ENCODE results near the gene PRMT3. TPM values are rescaled to one million over a fixed set of nuclear protein-coding genes. Genes with fewer than 3 reads are reported as not detected.

PRMT3 gene
- total RNA-seq, 3 donors from 2014 or later, result 14.9 to 26.2 (median 18.4) TPM

DNA sequence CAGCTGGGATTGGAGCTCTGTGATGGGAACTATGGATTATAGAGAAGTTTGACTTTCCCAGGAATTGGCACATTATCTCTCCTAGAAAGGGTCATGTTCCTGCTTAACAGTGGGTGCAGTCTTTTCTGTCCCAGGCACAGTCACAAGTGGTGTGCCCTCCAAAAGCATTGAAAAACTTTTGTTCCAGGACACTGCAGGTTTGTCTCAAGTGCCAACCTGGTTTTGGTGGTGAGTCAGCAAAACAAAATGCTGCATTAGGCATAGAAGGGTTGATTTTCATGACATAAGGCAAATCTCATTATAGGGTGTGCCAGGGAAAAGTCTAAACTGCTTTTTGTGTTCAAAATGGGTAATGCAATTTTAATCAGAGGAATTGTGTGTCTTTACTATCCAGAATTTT, 19.1 kb upstream of the PRMT3 start:
- no peak for DNase-seq (ENCODE audit: low spot score in 2 of 2)
- no peak overlapping the region for H3K27ac ChIP-seq

DNA sequence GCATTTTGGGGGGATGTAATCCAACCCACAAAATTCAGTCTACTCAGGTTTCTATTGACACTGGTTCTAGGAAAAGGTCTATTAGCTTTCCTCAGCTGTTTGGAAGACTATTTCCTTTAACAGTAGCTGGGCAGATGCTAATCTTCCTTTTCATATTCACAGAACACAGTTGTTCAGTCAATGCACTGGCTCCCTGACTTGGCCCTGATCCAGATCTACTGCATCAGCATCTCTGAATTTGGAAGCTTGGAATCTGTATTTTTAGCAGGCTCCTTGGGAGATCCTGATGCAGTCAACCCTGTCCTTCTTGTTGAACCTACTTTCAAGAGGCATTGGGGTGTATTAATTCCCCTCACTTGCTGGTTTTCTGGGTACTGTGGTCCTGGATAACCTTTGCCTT, 17.7 kb upstream of the PRMT3 start:
- Histone ChIP-seq H3K36me3 (no peaks in the 10 kb centered on the region), H3K4me3 (no peak overlapping the region), H3K27me3 (no peaks in the 10 kb centered on the region), H3K27ac (no peak overlapping the region), H3K4me1 (no peaks in the 10 kb centered on the region), H3K9me3 (no peaks in the 10 kb centered on the region)
- no peak for DNase-seq (ENCODE audit: low spot score in 2 of 2)
- intact Hi-C loops (cut with DNase I; ENCODE audit: low total_unique reads), result no loop called here
- TF ChIP-seq, protein P1, sequence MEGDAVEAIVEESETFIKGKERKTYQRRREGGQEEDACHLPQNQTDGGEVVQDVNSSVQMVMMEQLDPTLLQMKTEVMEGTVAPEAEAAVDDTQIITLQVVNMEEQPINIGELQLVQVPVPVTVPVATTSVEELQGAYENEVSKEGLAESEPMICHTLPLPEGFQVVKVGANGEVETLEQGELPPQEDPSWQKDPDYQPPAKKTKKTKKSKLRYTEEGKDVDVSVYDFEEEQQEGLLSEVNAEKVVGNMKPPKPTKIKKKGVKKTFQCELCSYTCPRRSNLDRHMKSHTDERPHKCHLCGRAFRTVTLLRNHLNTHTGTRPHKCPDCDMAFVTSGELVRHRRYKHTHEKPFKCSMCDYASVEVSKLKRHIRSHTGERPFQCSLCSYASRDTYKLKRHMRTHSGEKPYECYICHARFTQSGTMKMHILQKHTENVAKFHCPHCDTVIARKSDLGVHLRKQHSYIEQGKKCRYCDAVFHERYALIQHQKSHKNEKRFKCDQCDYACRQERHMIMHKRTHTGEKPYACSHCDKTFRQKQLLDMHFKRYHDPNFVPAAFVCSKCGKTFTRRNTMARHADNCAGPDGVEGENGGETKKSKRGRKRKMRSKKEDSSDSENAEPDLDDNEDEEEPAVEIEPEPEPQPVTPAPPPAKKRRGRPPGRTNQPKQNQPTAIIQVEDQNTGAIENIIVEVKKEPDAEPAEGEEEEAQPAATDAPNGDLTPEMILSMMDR (IDR thresholded peaks at IDR 0.05), result no peak
- TF ChIP-seq POLR2A (IDR thresholded peaks at IDR 0.05) (no peak), POLR2AphosphoS5 (IDR thresholded peaks at IDR 0.05) (no peak)

More for the DNA sequence above, 19.1 kb upstream of the PRMT3 start:
- Histone ChIP-seq H3K9me3 (no peaks in the 10 kb centered on the region), H3K27me3 (no peaks in the 10 kb centered on the region), H3K36me3 (no peaks in the 10 kb centered on the region), H3K4me3 (no peak overlapping the region), H3K4me1 (no peaks in the 10 kb centered on the region)
- TF ChIP-seq POLR2AphosphoS5 (IDR thresholded peaks at IDR 0.05) (no peak), POLR2A (IDR thresholded peaks at IDR 0.05) (no peak)
- TF ChIP-seq, protein P1 (IDR thresholded peaks at IDR 0.05), result no peak
- intact Hi-C loops (cut with DNase I; ENCODE audit: low total_unique reads), result no loop called here

DNA sequence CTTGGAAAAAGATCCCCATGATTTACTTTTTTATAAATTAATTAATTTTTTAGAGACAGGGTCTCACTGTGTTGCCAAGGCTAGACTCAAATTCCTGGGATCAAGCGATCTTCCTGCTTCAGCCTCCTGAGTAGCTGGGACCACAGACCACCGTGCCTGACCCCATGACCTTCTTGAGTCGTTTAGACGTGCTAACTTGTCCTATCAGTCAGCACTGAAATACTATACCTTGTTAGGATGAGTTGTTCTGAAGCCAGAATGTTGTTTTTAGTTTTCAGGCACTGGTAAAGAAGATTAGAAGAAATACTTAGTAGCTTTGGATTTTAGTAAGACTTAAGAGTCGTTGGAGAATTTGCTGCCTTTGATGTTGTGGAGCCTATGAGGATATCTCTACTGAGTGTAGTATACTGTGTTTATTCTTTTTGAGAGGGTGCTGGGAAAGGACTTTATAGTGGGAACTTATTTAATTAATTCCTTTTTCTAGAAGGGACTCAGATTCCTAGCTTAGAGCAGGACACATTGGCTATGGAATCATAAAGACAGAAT, 15.4 kb upstream of the PRMT3 start:
- H3K27ac ChIP-seq, result no peak overlapping the region
- H3K9me3 ChIP-seq, result no peaks in the 10 kb centered on the region
- no peak overlapping the region for H3K4me3 ChIP-seq
- no peaks in the 10 kb centered on the region for H3K27me3 ChIP-seq
- intact Hi-C loops (cut with DNase I; ENCODE audit: low total_unique reads), result no loop called here
- H3K4me1 ChIP-seq, result no peaks in the 10 kb centered on the region
- no peak for DNase-seq (ENCODE audit: low spot score in 2 of 2)
- TF ChIP-seq POLR2A (IDR thresholded peaks at IDR 0.05) (no peak), POLR2AphosphoS5 (IDR thresholded peaks at IDR 0.05) (no peak)
- TF ChIP-seq, protein P1 (IDR thresholded peaks at IDR 0.05), result no peak
- H3K36me3 ChIP-seq, result no peaks in the 10 kb centered on the region

DNA sequence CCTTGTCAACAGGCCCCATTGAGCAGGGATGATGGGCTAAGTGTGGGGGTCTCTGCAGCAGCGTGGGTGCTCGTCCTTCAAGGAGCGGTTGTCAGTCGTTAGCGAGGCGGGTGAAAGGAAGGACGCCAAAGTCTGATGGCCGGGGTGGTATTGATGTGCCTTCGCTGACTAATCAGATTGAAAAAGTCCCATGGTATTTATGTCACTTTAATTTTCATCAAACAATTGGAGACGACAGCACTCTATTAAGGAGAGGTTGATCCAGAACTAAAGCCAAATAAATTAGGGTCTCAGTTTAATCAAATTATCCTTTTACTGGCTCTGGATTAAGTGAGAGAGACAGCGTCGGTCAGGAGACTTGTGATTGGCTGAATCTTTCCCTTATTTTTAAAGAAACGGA, 14.4 kb upstream of the PRMT3 start:
- no peaks in the 10 kb centered on the region for H3K36me3 ChIP-seq
- no peaks in the 10 kb centered on the region for H3K9me3 ChIP-seq
- intact Hi-C loops (cut with DNase I; ENCODE audit: low total_unique reads), result no loop called here
- no peaks in the 10 kb centered on the region for H3K27me3 ChIP-seq
- DNase-seq (ENCODE audit: low spot score in 2 of 2), result no peak
- H3K27ac ChIP-seq, result no peak overlapping the region
- TF ChIP-seq, protein P1 (IDR thresholded peaks at IDR 0.05), result no peak
- TF ChIP-seq POLR2AphosphoS5 (IDR thresholded peaks at IDR 0.05) (no peak), POLR2A (IDR thresholded peaks at IDR 0.05) (no peak)
- no peak overlapping the region for H3K4me3 ChIP-seq
- H3K4me1 ChIP-seq, result no peaks in the 10 kb centered on the region

DNA sequence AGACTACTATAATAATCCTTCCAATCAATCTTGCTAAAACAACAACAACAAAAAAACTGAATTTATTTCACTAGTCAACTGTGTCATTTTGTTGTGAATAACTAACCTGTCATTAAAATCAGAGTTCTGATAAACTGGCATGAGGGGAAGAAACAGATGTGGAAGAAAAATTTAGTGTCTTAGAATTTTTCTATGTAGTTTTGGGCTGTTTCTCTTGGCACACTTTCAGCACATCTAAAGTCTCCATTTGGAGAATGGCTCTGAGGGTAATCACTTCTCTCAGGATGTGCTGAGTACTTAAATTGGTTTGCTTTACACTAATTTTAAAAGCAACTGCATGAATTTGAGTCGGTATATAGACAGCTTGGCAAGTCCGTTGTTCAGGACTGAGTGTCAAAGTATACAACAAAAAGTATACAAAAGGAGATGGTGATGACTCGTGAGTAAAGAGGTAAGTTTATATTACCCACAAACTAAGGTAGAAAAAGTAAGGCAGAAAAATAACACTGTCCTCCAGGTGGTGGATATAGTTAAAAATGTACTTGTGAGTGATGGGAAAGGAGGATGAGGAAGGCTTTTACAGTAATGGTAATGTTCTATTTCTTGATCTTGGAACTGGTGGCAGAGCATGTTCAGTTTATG, 13.8 kb upstream of the PRMT3 start:
- H3K9me3 ChIP-seq, result no peaks in the 10 kb centered on the region
- TF ChIP-seq, protein P1 (IDR thresholded peaks at IDR 0.05), result no peak
- no peak for TF ChIP-seq POLR2A (IDR thresholded peaks at IDR 0.05)
- TF ChIP-seq POLR2AphosphoS5 (IDR thresholded peaks at IDR 0.05), result no peak
- H3K4me1 ChIP-seq, result no peaks in the 10 kb centered on the region
- no peak overlapping the region for H3K4me3 ChIP-seq
- no peaks in the 10 kb centered on the region for H3K27me3 ChIP-seq
- no peak overlapping the region for H3K27ac ChIP-seq
- no peak for DNase-seq (ENCODE audit: low spot score in 2 of 2)
- no peaks in the 10 kb centered on the region for H3K36me3 ChIP-seq
- intact Hi-C loops (cut with DNase I; ENCODE audit: low total_unique reads), result no loop called here

All from breast epithelium (tissue), 4 donors.